Astrocyte of the spinal cord (primary cell): Measurements from ENCODE around the gene GPD2.

Source experiments
- DNase-seq: peaks from one replicate; pipeline ENCODE4 v3.0.0; 2011; ENCODE audit warnings: low read depth, low spot score
- H3K4me3 ChIP-seq: 2 replicates; pipeline ENCODE4 v1.5.1; 2011; ENCODE audit warnings: low read depth, mild to moderate bottlenecking, low read length, moderate library complexity
- CTCF ChIP-seq: IDR thresholded peaks from 2 replicates; pipeline ENCODE4 v1.5.1; 2012; ENCODE audit warnings: low read depth, mild to moderate bottlenecking, low read length, inconsistent platforms
- in situ Hi-C: cut with HindIII; loops from 2 replicates; pipeline ENCODE4 v1.10.0; 2017; ENCODE audit warnings: low sequenced_read_pairs

The GPD2 gene

GRCh38 chr2:156565066-156565710, 129.0 kb downstream of the GPD2 start:
- no peak for TF ChIP-seq CTCF
- in situ Hi-C loops = no loop called here
- no peak overlapping the region for H3K4me3 ChIP-seq
- peak; percentile 94 for DNase-seq

GRCh38 chr2:156573710-156574109, 137.5 kb downstream of the GPD2 start:
- DNase-seq = no peak
- H3K4me3 ChIP-seq = no peak overlapping the region
- in situ Hi-C loops = no loop called here
- TF ChIP-seq CTCF = no peak

- in situ Hi-C loops = no loop called here
- H3K4me3 ChIP-seq = no peak overlapping the region
- no peak for TF ChIP-seq CTCF
- no peak for DNase-seq
Observed at GRCh38 chr2:156574112-156574511, 137.9 kb downstream of the GPD2 start.

- H3K4me3 ChIP-seq = no peak overlapping the region
- in situ Hi-C loops = no loop called here
- DNase-seq = no peak
- no peak for TF ChIP-seq CTCF
Observed at GRCh38 chr2:156576005-156576404, 139.8 kb downstream of the GPD2 start.

- no peak overlapping the region for H3K4me3 ChIP-seq
- no peak for DNase-seq
- in situ Hi-C loops = no loop called here
- TF ChIP-seq CTCF = no peak
Observed at GRCh38 chr2:156580501-156580900, 144.3 kb downstream of the GPD2 start.

GRCh38 chr2:156581280-156581679, 145.1 kb downstream of the GPD2 start:
- DNase-seq = no peak
- no peak overlapping the region for H3K4me3 ChIP-seq
- in situ Hi-C loops = no loop called here
- no peak for TF ChIP-seq CTCF
